Keratinocyte (primary cell): ENCODE results near the gene LHCGR. TPM values are rescaled to one million over a fixed set of nuclear protein-coding genes. Genes with fewer than 3 reads are reported as not detected.
"Not testable (repeated sequence)": the region's sequence is repeated elsewhere in the genome, so short reads cannot be mapped to it uniquely, and the experiment has no call there.

Experiments
- DNase-seq: peaks from one replicate; pipeline ENCODE4 v3.0.0-alpha.2; 2011; ENCODE audit warnings: low read depth, missing footprints, low spot score
- FAIRE-seq: peaks from 2 replicates; lab custom pipeline; 2011; peaks lifted over from hg19 to GRCh38; lab: Jason Lieb, UNC
- H2AFZ ChIP-seq: 2 replicates; pipeline ENCODE4 v1.6.0; 2012; ENCODE audit warnings: low read length, control low read depth, inconsistent platforms; ENCODE audit not compliant: control insufficient read depth
- H3K27ac ChIP-seq: 2 replicates; pipeline ENCODE4 v1.5.1; 2011; ENCODE audit warnings: low read length; ENCODE audit not compliant: control insufficient read depth, insufficient read depth
- H3K27me3 ChIP-seq: 3 replicates; pipeline ENCODE4 v1.6.0; 2011; ENCODE audit warnings: low read length; ENCODE audit not compliant: control insufficient read depth, insufficient read depth; ENCODE audit errors: extremely low read depth
- H3K36me3 ChIP-seq, 2 experiments: 2 replicates in 1 of 2; 3 replicates in 1 of 2; pipeline ENCODE4 v1.5.1; 2011; ENCODE audit warnings: low read length in 2 of 2, mild to moderate bottlenecking in 1 of 2; ENCODE audit not compliant: control insufficient read depth in 2 of 2, insufficient read depth in 2 of 2; ENCODE audit errors: extremely low read depth in 1 of 2
- H3K4me1 ChIP-seq: 3 replicates; pipeline ENCODE4 v1.5.1; 2011; ENCODE audit warnings: low read length; ENCODE audit not compliant: control insufficient read depth, insufficient read depth; ENCODE audit errors: extremely low read depth
- H3K4me2 ChIP-seq: 3 replicates; pipeline ENCODE4 v1.6.0; 2011; ENCODE audit warnings: low read depth, low read length; ENCODE audit not compliant: control insufficient read depth, insufficient read depth; ENCODE audit errors: extremely low read depth
- H3K4me3 ChIP-seq, 3 experiments: fragments of 200-600 bp in 1 of 3; sonication (generic) in 1 of 3; 2 replicates in 2 of 3; 3 replicates in 1 of 3; pipeline ENCODE4 v1.5.1; 2011 to 2016; ENCODE audit warnings: low read length in 3 of 3, mild to moderate bottlenecking in 3 of 3, control low read depth in 2 of 3, inconsistent platforms in 1 of 3, low read depth in 1 of 3, mixed read lengths in 1 of 3, mixed run types in 1 of 3, moderate library complexity in 1 of 3; ENCODE audit not compliant: control insufficient read depth in 2 of 3, insufficient read depth in 2 of 3; ENCODE audit errors: extremely low read depth in 1 of 3
- H3K79me2 ChIP-seq: 2 replicates; pipeline ENCODE4 v1.6.0; 2012; ENCODE audit warnings: low read length; ENCODE audit not compliant: control insufficient read depth, insufficient read depth
- H3K9ac ChIP-seq: 3 replicates; pipeline ENCODE4 v1.6.0; 2011; ENCODE audit warnings: low read length; ENCODE audit not compliant: control insufficient read depth, insufficient read depth; ENCODE audit errors: extremely low read depth
- H3K9me1 ChIP-seq: 3 replicates; pipeline ENCODE4 v1.6.0; 2011; ENCODE audit warnings: low read length; ENCODE audit not compliant: control insufficient read depth, insufficient read depth; ENCODE audit errors: extremely low read depth
- H3K9me3 ChIP-seq: 2 replicates; pipeline ENCODE4 v1.5.1; 2012; ENCODE audit warnings: low read depth, low read length; ENCODE audit not compliant: control insufficient read depth
- H4K20me1 ChIP-seq: 3 replicates; pipeline ENCODE4 v1.6.0; 2011; ENCODE audit warnings: low read length; ENCODE audit not compliant: control insufficient read depth, insufficient read depth; ENCODE audit errors: extremely low read depth
- EZH2 ChIP-seq: IDR thresholded peaks from one replicate; pipeline ENCODE4 v1.6.1; 2012; ENCODE audit warnings: inconsistent platforms, mild to moderate bottlenecking, low read length, moderate library complexity
- dilution Hi-C: fragments of 300-500 bp; cut with MboI; formaldehyde crosslinking; loops from one replicate; pipeline ENCODE4 v1.7.0; 2020; ENCODE audit warnings: low sequenced_read_pairs; ENCODE audit not compliant: extremely low pct_ligation_motif_present
- polyA plus RNA-seq, 5 experiments: library from polyadenylated mRNA; depleted of rRNA in 3 of 5; stranded (reverse) in 3 of 5; stranded (forward) in 1 of 5; unstranded in 1 of 5; fragments of >200 nt; gene quantifications; 1 replicate in 1 of 5; 2 replicates in 3 of 5; 3 replicates in 1 of 5; pipeline versions ENCODE4 v1.2.1 to v1.2.3, GENCODE V29; 2011 to 2012; ENCODE audit warnings: missing spikeins in 2 of 5, low read depth in 1 of 5, low replicate concordance in 1 of 5
- TF ChIP-seq, protein P1 (sequence below), 3 experiments: IDR thresholded peaks in 1 of 3; conservative IDR thresholded peaks in 1 of 3; optimal IDR thresholded peaks in 1 of 3; 2 replicates in 2 of 3; 3 replicates in 1 of 3; pipeline versions ENCODE3 to v1.5.1; 2011; ENCODE audit warnings: low read length in 3 of 3, mild to moderate bottlenecking in 3 of 3, moderate library complexity in 2 of 3, control low read depth in 1 of 3, inconsistent platforms in 1 of 3; ENCODE audit not compliant: insufficient read depth in 2 of 3; ENCODE audit errors: extremely low read depth in 1 of 3

Gene LHCGR
- polyA plus RNA-seq, 1 donor (not counting 4 experiments of a cell fraction or from before 2014, with no cell fraction given) = not detected

DNA sequence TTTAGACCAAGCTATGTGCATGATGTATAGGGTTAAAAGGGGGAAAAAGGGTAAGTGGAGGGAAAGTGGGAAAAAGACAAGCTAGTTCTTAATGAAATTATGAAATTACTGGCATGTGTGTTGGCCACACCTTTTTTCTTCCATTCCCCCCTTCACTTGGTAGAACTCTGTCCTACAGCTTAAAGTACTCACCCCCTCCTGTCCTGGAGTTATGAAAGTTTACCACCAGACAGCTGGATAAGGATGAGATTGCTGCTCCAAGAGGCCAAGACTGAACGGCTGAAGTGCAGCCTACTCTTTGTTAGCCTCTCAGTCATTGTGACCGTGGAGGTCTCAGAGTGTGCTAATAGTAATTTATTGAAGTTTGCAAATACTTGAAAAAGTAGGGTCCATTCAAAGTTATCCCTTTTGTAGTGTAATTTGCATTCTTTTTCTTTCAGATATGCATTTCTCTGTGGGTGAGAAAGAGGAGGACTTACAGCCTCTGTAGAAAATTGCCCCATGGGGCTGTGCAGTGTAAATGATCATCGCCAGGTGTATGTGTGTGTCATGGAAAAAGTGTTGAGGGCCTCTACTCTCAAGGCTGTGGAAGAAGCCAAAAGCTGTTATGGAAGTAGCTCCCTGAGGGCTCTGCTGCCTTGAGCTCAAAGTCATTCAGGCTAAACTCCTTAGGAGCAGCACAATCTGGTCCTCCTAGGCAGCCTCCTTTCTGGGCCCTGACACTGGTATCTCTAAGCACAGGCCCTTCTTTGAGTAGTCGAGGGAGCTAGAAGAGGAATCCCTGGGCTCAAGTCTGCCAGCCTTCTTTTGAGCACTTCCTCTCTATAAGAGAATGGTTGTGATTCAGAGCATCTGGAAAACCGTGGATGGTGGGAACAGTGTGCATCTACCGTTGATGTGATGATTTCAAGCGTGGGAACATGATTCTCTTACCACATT is 46.2 kb downstream of the LHCGR start:
- Histone ChIP-seq H3K4me1 (no peaks in the 10 kb centered on the region), H3K36me3 (no peaks in the 10 kb centered on the region), H3K9ac (no peak overlapping the region), H3K4me2 (no peak overlapping the region), H3K9me3 (no peaks in the 10 kb centered on the region), H2AFZ (no peak overlapping the region), H3K79me2 (no peaks in the 10 kb centered on the region), H3K27ac (no peak overlapping the region), H3K27me3 (no peaks in the 10 kb centered on the region), H3K4me3 (no peak overlapping the region), H4K20me1 (no peaks in the 10 kb centered on the region), H3K9me1 (no peaks in the 10 kb centered on the region)
- TF ChIP-seq, protein P1, sequence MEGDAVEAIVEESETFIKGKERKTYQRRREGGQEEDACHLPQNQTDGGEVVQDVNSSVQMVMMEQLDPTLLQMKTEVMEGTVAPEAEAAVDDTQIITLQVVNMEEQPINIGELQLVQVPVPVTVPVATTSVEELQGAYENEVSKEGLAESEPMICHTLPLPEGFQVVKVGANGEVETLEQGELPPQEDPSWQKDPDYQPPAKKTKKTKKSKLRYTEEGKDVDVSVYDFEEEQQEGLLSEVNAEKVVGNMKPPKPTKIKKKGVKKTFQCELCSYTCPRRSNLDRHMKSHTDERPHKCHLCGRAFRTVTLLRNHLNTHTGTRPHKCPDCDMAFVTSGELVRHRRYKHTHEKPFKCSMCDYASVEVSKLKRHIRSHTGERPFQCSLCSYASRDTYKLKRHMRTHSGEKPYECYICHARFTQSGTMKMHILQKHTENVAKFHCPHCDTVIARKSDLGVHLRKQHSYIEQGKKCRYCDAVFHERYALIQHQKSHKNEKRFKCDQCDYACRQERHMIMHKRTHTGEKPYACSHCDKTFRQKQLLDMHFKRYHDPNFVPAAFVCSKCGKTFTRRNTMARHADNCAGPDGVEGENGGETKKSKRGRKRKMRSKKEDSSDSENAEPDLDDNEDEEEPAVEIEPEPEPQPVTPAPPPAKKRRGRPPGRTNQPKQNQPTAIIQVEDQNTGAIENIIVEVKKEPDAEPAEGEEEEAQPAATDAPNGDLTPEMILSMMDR (optimal IDR thresholded peaks at IDR 0.05 in 1 of 3, IDR thresholded peaks at IDR 0.05 in 1 of 3, conservative IDR thresholded peaks at IDR 0.05 in 1 of 3; ENCODE audit: extremely low read depth in 1 of 3, insufficient read depth in 2 of 3, low read length in 3 of 3) = no peak
- no peak for TF ChIP-seq EZH2
- no peak for FAIRE-seq
- dilution Hi-C loops = no loop called here
- DNase-seq = no peak

DNA sequence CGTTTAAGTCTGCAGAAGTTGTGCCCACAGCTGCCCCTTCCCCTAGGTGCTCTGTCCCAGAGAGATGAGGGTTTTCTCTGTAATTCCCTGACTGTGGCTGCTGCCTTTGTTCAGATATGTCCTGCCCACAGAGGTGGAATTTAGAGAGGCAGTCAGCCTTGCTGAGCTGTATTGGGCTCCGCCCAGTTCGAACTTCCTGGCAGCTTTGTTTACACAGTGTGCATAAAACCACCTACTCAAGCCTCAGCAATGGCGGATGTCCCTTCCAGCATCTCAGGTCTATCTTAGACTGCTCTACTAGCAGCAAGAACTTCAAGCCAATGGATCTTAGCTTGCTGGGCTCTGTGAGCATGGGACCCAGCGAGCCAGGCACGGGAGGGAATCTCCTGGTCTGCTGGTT is 48.1 kb downstream of the LHCGR start:
- Histone ChIP-seq H3K4me3 (no peak overlapping the region), H3K9ac (no peak overlapping the region), H3K4me2 (no peak overlapping the region), H3K9me1 (no peaks in the 10 kb centered on the region), H2AFZ (no peak overlapping the region), H3K27me3 (no peaks in the 10 kb centered on the region), H3K36me3 (no peaks in the 10 kb centered on the region), H3K27ac (no peak overlapping the region), H3K4me1 (no peaks in the 10 kb centered on the region), H3K79me2 (no peaks in the 10 kb centered on the region), H3K9me3 (no peaks in the 10 kb centered on the region), H4K20me1 (no peaks in the 10 kb centered on the region)
- TF ChIP-seq, protein P1 (optimal IDR thresholded peaks at IDR 0.05 in 1 of 3, IDR thresholded peaks at IDR 0.05 in 1 of 3, conservative IDR thresholded peaks at IDR 0.05 in 1 of 3; ENCODE audit: extremely low read depth in 1 of 3, insufficient read depth in 2 of 3, low read length in 3 of 3) = no peak
- no peak for TF ChIP-seq EZH2
- FAIRE-seq (no peak), DNase-seq (no peak)
- dilution Hi-C loops = no loop called here

DNA sequence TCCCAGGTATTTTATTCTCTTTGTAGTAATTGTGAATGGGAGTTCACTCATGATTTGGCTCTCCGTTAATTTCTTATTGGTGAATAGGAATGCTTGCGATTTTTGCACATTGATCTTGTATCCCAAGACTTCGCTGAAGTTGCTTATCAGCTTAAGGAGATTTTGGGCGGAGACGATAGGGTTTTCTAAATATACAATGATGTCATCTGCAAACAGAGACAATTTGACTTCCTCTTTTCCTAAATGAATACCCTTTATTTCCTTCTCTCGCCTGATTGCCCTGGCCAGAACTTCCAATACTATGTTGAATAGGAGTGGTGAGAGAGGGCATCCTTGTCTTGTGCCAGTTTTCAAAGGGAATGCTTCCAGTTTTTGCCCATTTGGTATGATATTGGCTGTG is 51.9 kb downstream of the LHCGR start:
- H3K4me2 ChIP-seq, FAIRE-seq, dilution Hi-C loops: not testable (repeated sequence)

More for the DNA sequence above, 51.9 kb downstream of the LHCGR start:
- H4K20me1 ChIP-seq, H3K36me3 ChIP-seq, H3K9me3 ChIP-seq, H2AFZ ChIP-seq, H3K4me1 ChIP-seq, H3K27me3 ChIP-seq, H3K9ac ChIP-seq, H3K9me1 ChIP-seq, H3K27ac ChIP-seq, DNase-seq, H3K79me2 ChIP-seq, H3K4me3 ChIP-seq: not testable (repeated sequence)
